Activated naive CD8-positive, alpha-beta T cell treated with anti-CD3 and anti-CD28 coated beads, Interleukin-2, amount 50 U/mL, for 24 hours (primary cell): Measurements from ENCODE around the gene MIOX.

Experiments
- ATAC-seq: fragments of 150-1000 bp; cut with Tn5 transposase; one replicate; pipeline ENCODE4 v1.10.0; 2021
- DNase-seq: peaks from one replicate; pipeline ENCODE4 v3.0.0; 2021
- H3K27ac Mint-ChIP-seq: one replicate; pipeline ENCODE4 v1.8.0; 2021; ENCODE audit warnings: mild to moderate bottlenecking, mixed read lengths
- H3K27me3 Mint-ChIP-seq: one replicate; pipeline ENCODE4 v1.8.0; 2021; ENCODE audit warnings: mixed read lengths
- H3K36me3 Mint-ChIP-seq: one replicate; pipeline ENCODE4 v1.8.0; 2021; ENCODE audit warnings: low read depth, mixed read lengths
- H3K4me1 Mint-ChIP-seq: one replicate; pipeline ENCODE4 v1.8.0; 2021; ENCODE audit warnings: mixed read lengths
- H3K4me3 Mint-ChIP-seq: one replicate; pipeline ENCODE4 v1.8.0; 2021; ENCODE audit warnings: mild to moderate bottlenecking, moderate library complexity, mixed read lengths
- H3K9me3 Mint-ChIP-seq: one replicate; pipeline ENCODE4 v1.8.0; 2021; ENCODE audit warnings: mixed read lengths

The MIOX gene

GRCh38 chr22:50487290-50488005, 789 bp downstream of the MIOX start:
- no peaks in the 10 kb centered on the region for H3K36me3 Mint-ChIP-seq
- DNase-seq, result no peak
- peaks cover 2% of the 10 kb centered on the region for H3K27me3 Mint-ChIP-seq
- H3K27ac Mint-ChIP-seq, result no peak overlapping the region
- H3K4me3 Mint-ChIP-seq, result no peak overlapping the region
- H3K9me3 Mint-ChIP-seq, result no peaks in the 10 kb centered on the region
- ATAC-seq, result peak; percentile 11
- H3K4me1 Mint-ChIP-seq, result peaks cover 10% of the 10 kb centered on the region

GRCh38 chr22:50488006-50488677, 1.5 kb downstream of the MIOX start:
- DNase-seq (no peak), ATAC-seq (no peak)
- peaks cover 2% of the 10 kb centered on the region for H3K27me3 Mint-ChIP-seq
- H3K9me3 Mint-ChIP-seq, result no peaks in the 10 kb centered on the region
- H3K36me3 Mint-ChIP-seq, result no peaks in the 10 kb centered on the region
- H3K4me3 Mint-ChIP-seq, result no peak overlapping the region
- H3K27ac Mint-ChIP-seq, result no peak overlapping the region
- peaks cover 10% of the 10 kb centered on the region for H3K4me1 Mint-ChIP-seq

GRCh38 chr22:50488886-50489285, 2.2 kb downstream of the MIOX start:
- Mint-ChIP-seq H3K36me3 (no peaks in the 10 kb centered on the region), H3K4me3 (no peak overlapping the region), H3K9me3 (no peaks in the 10 kb centered on the region), H3K4me1 (peaks cover 10% of the 10 kb centered on the region), H3K27ac (no peak overlapping the region), H3K27me3 (peaks cover 2% of the 10 kb centered on the region)
- ATAC-seq (no peak), DNase-seq (no peak)

- DNase-seq (no peak), ATAC-seq (no peak)
- no peak overlapping the region for H3K27ac Mint-ChIP-seq
- peaks cover 2% of the 10 kb centered on the region for H3K27me3 Mint-ChIP-seq
- no peak overlapping the region for H3K4me3 Mint-ChIP-seq
- H3K9me3 Mint-ChIP-seq, result no peaks in the 10 kb centered on the region
- peaks cover 10% of the 10 kb centered on the region for H3K4me1 Mint-ChIP-seq
- no peaks in the 10 kb centered on the region for H3K36me3 Mint-ChIP-seq
Observed at GRCh38 chr22:50489363-50490243, 2.9 kb downstream of the MIOX start.

GRCh38 chr22:50490531-50491308, 4.1 kb downstream of the MIOX start:
- Mint-ChIP-seq H3K36me3 (no peaks in the 10 kb centered on the region), H3K9me3 (no peaks in the 10 kb centered on the region), H3K4me3 (peak overlapping the region; percentile 43), H3K27me3 (peaks cover 2% of the 10 kb centered on the region), H3K4me1 (peaks cover 8% of the 10 kb centered on the region), H3K27ac (no peak overlapping the region)
- no peak for ATAC-seq
- DNase-seq, result no peak

GRCh38 chr22:50497093-50497492, 10.4 kb downstream of the MIOX start:
- Mint-ChIP-seq H3K9me3 (no peaks in the 10 kb centered on the region), H3K4me1 (no peaks in the 10 kb centered on the region), H3K27me3 (no peaks in the 10 kb centered on the region), H3K27ac (no peak overlapping the region), H3K4me3 (no peak overlapping the region), H3K36me3 (no peaks in the 10 kb centered on the region)
- ATAC-seq (no peak), DNase-seq (no peak)

GRCh38 chr22:50498322-50498890, 11.7 kb downstream of the MIOX start:
- H3K27ac Mint-ChIP-seq, result no peak overlapping the region
- no peaks in the 10 kb centered on the region for H3K4me1 Mint-ChIP-seq
- H3K4me3 Mint-ChIP-seq, result no peak overlapping the region
- no peaks in the 10 kb centered on the region for H3K27me3 Mint-ChIP-seq
- peak; percentile 72 for DNase-seq
- H3K9me3 Mint-ChIP-seq, result no peaks in the 10 kb centered on the region
- no peaks in the 10 kb centered on the region for H3K36me3 Mint-ChIP-seq
- peak; percentile 90 for ATAC-seq

- Mint-ChIP-seq H3K27me3 (no peaks in the 10 kb centered on the region), H3K4me1 (no peaks in the 10 kb centered on the region), H3K4me3 (no peak overlapping the region), H3K9me3 (no peaks in the 10 kb centered on the region), H3K27ac (no peak overlapping the region), H3K36me3 (no peaks in the 10 kb centered on the region)
- ATAC-seq (no peak), DNase-seq (no peak)
Observed at GRCh38 chr22:50500452-50500851, 13.8 kb downstream of the MIOX start.

- Mint-ChIP-seq H3K4me3 (no peak overlapping the region), H3K27ac (no peak overlapping the region), H3K4me1 (peaks cover 2% of the 10 kb centered on the region), H3K9me3 (no peaks in the 10 kb centered on the region), H3K27me3 (no peaks in the 10 kb centered on the region), H3K36me3 (no peaks in the 10 kb centered on the region)
- ATAC-seq (no peak), DNase-seq (no peak)
Observed at GRCh38 chr22:50502096-50502495, 15.4 kb downstream of the MIOX start.

GRCh38 chr22:50502628-50503474, 16.2 kb downstream of the MIOX start:
- DNase-seq (no peak), ATAC-seq (no peak)
- no peak overlapping the region for H3K4me3 Mint-ChIP-seq
- H3K9me3 Mint-ChIP-seq, result no peaks in the 10 kb centered on the region
- H3K36me3 Mint-ChIP-seq, result no peaks in the 10 kb centered on the region
- H3K27ac Mint-ChIP-seq, result no peak overlapping the region
- no peaks in the 10 kb centered on the region for H3K27me3 Mint-ChIP-seq
- peaks cover 2% of the 10 kb centered on the region for H3K4me1 Mint-ChIP-seq

GRCh38 chr22:50503475-50504145, 17.0 kb downstream of the MIOX start:
- no peaks in the 10 kb centered on the region for H3K36me3 Mint-ChIP-seq
- peaks cover 2% of the 10 kb centered on the region for H3K4me1 Mint-ChIP-seq
- ATAC-seq (no peak), DNase-seq (peak; percentile 48)
- no peaks in the 10 kb centered on the region for H3K27me3 Mint-ChIP-seq
- no peak overlapping the region for H3K4me3 Mint-ChIP-seq
- no peaks in the 10 kb centered on the region for H3K9me3 Mint-ChIP-seq
- no peak overlapping the region for H3K27ac Mint-ChIP-seq

- no peak overlapping the region for H3K27ac Mint-ChIP-seq
Observed at GRCh38 chr22:50504369-50505211, 17.9 kb downstream of the MIOX start.

More at GRCh38 chr22:50504369-50505211, 17.9 kb downstream of the MIOX start:
- no peak overlapping the region for H3K4me3 Mint-ChIP-seq
- ATAC-seq (no peak), DNase-seq (no peak)
- H3K36me3 Mint-ChIP-seq, result peaks cover 6% of the 10 kb centered on the region
- H3K27me3 Mint-ChIP-seq, result no peaks in the 10 kb centered on the region
- peaks cover 12% of the 10 kb centered on the region for H3K4me1 Mint-ChIP-seq
- H3K9me3 Mint-ChIP-seq, result no peaks in the 10 kb centered on the region
